ENCODE measurements around the gene PIGU. TPM values are rescaled to one million over a fixed set of nuclear protein-coding genes. Genes with fewer than 3 reads are reported as not detected.

Gene PIGU
- total and polyA plus RNA-seq, 2 of the 13 experiments (the other 11 are each of a cell fraction or from before 2014, with no cell fraction given) = 45.5 to 231 TPM

GRCh38 chr20:34676642-34677373 is at the start of gene PIGU (continued):
- TF ChIP-seq ZNF382 (CRISPR knock-in tag; IDR thresholded peaks at IDR 0.05; ENCODE audit: borderline replicate concordance) (no peak), SKIL (CRISPR knock-in tag; IDR thresholded peaks at IDR 0.05; ENCODE audit: borderline replicate concordance) (peak; percentile 60; the same call in 1 of the 2 replicates), TIGD3 (CRISPR knock-in tag; IDR thresholded peaks at IDR 0.05; ENCODE audit: borderline replicate concordance) (peak; percentile 82; the same call in 1 of the 2 replicates), ZFX (CRISPR knock-in tag; IDR thresholded peaks at IDR 0.05; ENCODE audit: low read depth) (peak; percentile 100), MTA1 (CRISPR knock-in tag; IDR thresholded peaks at IDR 0.05; ENCODE audit: borderline replicate concordance) (peak; percentile 93), SRY (CRISPR knock-in tag; IDR thresholded peaks at IDR 0.05) (peak; percentile 97), ISL2 (CRISPR knock-in tag; IDR thresholded peaks at IDR 0.05) (peak; percentile 79), HOXA9 (CRISPR knock-in tag; IDR thresholded peaks at IDR 0.05; ENCODE audit: borderline replicate concordance) (peak; percentile 30; the same call in 1 of the 2 replicates), GRHL1 (CRISPR knock-in tag; conservative IDR thresholded peaks at IDR 0.05) (no peak), CBX1 (IDR thresholded peaks at IDR 0.05; ENCODE audit: low read depth) (peak; percentile 86), FOXK2 (IDR thresholded peaks at IDR 0.05) (no peak), SMYD3 (CRISPR knock-in tag; IDR thresholded peaks at IDR 0.05) (no peak), KMT2B (CRISPR knock-in tag; IDR thresholded peaks at IDR 0.05) (peak; percentile 93), NR0B2 (CRISPR knock-in tag; IDR thresholded peaks at IDR 0.05) (no peak; the same call in 1 of the 2 replicates), NFIC (IDR thresholded peaks at IDR 0.05; ENCODE audit: low read length) (no peak), ATF1 (CRISPR knock-in tag; IDR thresholded peaks at IDR 0.05) (peak; percentile 95), FOXP1 (IDR thresholded peaks at IDR 0.05) (no peak), FOXP1 (CRISPR knock-in tag; IDR thresholded peaks at IDR 0.05) (no peak; the same call in 1 of the 2 replicates), ZNF12 (CRISPR knock-in tag; IDR thresholded peaks at IDR 0.05) (peak; percentile 64; the same call in 1 of the 2 replicates), NR3C1 (CRISPR knock-in tag; IDR thresholded peaks at IDR 0.05) (no peak), AGO1 (IDR thresholded peaks at IDR 0.05; ENCODE audit: low read depth, low read length, poor library complexity, severe bottlenecking) (no peak), ZNF333 (CRISPR knock-in tag; IDR thresholded peaks at IDR 0.05; ENCODE audit: borderline replicate concordance) (peak; percentile 75; the same call in 1 of the 2 replicates), ZNF530 (CRISPR knock-in tag; IDR thresholded peaks at IDR 0.05; ENCODE audit: low read depth) (no peak)
- TF ChIP-seq, protein P1, sequence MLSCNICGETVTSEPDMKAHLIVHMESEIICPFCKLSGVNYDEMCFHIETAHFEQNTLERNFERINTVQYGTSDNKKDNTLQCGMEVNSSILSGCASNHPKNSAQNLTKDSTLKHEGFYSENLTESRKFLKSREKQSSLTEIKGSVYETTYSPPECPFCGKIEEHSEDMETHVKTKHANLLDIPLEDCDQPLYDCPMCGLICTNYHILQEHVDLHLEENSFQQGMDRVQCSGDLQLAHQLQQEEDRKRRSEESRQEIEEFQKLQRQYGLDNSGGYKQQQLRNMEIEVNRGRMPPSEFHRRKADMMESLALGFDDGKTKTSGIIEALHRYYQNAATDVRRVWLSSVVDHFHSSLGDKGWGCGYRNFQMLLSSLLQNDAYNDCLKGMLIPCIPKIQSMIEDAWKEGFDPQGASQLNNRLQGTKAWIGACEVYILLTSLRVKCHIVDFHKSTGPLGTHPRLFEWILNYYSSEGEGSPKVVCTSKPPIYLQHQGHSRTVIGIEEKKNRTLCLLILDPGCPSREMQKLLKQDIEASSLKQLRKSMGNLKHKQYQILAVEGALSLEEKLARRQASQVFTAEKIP (CRISPR knock-in tag; IDR thresholded peaks at IDR 0.05; ENCODE audit: borderline replicate concordance) = no peak
